Retinal pigment epithelial cell (primary cell): ENCODE data around the gene AKNAD1.

Experiments
- DNase-seq: peaks from one replicate; pipeline ENCODE4 v3.0.0-alpha.2; 2010; ENCODE audit warnings: low read depth
- H3K4me3 ChIP-seq: 2 replicates; pipeline ENCODE4 v1.5.1; 2011; ENCODE audit warnings: mild to moderate bottlenecking, low read length, control low read depth, moderate library complexity
- TF ChIP-seq, protein P1 (sequence below): conservative IDR thresholded peaks from 2 replicates; pipeline ENCODE4 v1.5.1; 2011; ENCODE audit warnings: low read depth, low read length, control low read depth, inconsistent platforms

Gene AKNAD1

DNA sequence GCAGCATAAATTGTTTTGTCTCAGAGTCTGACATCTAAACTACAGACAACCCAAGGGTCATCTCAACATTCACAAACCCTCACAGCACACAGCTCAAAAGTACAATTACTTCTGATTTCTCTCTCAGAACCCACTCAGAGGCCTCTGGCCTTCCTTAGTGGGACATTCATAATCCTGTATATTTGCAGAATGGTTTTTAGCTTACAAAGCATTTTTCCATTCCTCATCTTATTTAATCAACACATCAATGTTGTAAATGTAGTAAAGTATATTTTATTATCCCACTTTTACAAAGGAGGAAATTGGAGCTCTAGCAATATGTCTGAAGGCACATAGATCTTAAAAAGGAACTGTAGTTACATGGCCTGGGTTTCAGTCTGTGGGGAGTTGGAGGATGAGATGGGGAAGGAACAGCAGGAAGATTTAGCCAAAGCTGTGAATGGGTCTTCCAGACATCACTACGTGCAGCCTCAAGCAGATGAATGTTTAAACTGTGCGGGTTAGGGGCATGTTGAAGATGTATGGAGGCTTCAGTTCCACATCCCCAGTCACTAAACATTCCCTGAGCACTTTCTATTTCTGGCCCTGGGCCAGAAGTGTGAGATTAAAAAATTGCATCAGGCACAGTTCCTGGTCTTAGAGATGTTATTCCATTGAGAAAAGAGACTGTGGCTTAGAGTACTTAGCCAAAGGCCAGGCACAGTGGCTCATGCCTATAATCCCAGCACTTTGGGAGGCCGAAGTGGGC is 13.3 kb downstream of the AKNAD1 start:
- DNase-seq = no peak
- H3K4me3 ChIP-seq = no peak overlapping the region
- TF ChIP-seq, protein P1, sequence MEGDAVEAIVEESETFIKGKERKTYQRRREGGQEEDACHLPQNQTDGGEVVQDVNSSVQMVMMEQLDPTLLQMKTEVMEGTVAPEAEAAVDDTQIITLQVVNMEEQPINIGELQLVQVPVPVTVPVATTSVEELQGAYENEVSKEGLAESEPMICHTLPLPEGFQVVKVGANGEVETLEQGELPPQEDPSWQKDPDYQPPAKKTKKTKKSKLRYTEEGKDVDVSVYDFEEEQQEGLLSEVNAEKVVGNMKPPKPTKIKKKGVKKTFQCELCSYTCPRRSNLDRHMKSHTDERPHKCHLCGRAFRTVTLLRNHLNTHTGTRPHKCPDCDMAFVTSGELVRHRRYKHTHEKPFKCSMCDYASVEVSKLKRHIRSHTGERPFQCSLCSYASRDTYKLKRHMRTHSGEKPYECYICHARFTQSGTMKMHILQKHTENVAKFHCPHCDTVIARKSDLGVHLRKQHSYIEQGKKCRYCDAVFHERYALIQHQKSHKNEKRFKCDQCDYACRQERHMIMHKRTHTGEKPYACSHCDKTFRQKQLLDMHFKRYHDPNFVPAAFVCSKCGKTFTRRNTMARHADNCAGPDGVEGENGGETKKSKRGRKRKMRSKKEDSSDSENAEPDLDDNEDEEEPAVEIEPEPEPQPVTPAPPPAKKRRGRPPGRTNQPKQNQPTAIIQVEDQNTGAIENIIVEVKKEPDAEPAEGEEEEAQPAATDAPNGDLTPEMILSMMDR = no peak

DNA sequence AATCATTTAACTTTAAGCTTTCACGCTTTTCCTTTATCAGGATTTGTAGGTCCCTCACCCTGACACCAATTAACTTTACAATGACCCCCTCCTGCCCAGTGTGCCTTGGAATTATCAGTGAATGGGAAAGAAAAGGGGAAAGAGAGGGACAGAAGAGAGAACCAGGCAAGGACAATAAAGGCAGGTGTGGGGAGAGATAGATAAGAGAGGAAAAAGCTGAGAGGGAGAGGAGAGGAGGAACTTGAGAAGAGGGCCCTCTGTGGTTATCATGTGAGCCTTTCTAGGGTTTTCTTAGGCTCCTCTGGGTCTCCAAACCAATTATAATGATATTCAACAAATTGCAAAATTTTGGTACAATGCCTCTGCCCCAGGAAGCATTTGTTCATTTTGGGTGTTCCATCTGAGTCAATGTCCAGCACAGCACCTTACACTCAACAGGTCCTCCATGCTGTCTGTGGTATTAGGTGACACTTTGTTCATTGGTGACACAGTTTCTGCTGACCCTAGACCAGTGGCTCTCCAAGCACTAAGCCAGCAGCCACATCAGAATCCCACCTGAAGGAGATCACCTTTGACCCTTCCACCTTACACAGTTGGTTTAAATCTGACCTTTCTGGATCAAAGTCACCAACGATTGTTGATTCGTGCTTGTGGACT is 14.2 kb downstream of the AKNAD1 start:
- TF ChIP-seq, protein P1 = no peak
- DNase-seq = no peak
- H3K4me3 ChIP-seq = no peak overlapping the region

DNA sequence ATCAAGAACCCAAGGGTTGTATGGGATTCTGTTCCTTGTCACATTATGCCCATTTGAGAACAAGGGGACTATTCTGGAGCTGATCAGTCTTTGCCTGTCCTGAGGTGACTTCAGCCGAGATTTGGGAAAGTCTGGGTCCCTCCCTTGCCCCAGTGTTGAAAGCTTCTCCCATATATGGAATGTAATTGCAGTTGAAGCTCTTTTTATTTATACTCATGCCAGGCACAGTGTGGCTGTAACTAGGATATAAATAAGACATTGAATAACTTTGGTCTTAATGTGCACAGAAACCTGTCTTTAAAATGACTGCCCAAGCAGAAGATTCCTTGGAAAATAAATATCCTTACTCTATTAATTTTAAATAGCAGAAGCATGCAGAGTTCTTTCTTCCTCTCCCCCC is 15.2 kb downstream of the AKNAD1 start:
- H3K4me3 ChIP-seq = no peak overlapping the region
- DNase-seq = no peak
- TF ChIP-seq, protein P1 = no peak

DNA sequence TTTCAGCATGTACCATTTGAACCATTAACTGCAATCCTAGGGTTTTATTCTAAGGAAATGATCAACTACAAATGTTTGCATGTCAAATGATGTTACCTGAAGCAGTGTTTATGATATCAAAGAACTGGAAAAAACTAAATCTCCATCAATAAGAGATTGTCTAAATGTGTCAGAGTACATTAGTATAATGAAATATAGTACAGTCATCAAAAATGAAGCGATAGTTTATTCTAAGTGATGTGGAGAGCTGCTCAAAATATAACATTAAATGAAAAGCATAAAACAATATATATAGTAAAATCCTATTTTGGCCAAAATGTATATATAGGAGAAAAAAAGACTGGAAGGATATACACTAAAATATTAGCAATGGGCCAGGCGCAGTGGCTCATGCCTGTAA is 24.0 kb downstream of the AKNAD1 start:
- DNase-seq = no peak
- H3K4me3 ChIP-seq = no peak overlapping the region
- TF ChIP-seq, protein P1 = no peak

DNA sequence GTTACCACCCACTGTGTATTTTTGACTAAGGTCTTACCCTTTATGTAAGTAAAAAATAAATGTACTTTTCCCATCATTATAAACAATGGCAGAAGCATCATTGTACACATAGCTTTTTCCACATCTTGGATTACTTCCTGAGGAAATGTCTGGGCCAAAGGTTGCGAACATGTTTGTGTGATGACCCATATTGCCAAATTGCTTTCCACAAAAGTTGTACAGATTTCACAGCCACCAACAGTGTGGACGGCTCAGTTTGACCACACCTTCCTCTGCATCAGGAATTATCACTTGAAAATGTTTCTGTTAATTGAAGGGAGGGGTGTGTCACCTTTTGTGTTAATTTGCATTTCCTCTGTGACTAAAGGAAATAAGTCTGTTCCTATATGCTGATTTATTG is 25.7 kb downstream of the AKNAD1 start:
- no peak overlapping the region for H3K4me3 ChIP-seq
- DNase-seq = no peak
- TF ChIP-seq, protein P1 = no peak

DNA sequence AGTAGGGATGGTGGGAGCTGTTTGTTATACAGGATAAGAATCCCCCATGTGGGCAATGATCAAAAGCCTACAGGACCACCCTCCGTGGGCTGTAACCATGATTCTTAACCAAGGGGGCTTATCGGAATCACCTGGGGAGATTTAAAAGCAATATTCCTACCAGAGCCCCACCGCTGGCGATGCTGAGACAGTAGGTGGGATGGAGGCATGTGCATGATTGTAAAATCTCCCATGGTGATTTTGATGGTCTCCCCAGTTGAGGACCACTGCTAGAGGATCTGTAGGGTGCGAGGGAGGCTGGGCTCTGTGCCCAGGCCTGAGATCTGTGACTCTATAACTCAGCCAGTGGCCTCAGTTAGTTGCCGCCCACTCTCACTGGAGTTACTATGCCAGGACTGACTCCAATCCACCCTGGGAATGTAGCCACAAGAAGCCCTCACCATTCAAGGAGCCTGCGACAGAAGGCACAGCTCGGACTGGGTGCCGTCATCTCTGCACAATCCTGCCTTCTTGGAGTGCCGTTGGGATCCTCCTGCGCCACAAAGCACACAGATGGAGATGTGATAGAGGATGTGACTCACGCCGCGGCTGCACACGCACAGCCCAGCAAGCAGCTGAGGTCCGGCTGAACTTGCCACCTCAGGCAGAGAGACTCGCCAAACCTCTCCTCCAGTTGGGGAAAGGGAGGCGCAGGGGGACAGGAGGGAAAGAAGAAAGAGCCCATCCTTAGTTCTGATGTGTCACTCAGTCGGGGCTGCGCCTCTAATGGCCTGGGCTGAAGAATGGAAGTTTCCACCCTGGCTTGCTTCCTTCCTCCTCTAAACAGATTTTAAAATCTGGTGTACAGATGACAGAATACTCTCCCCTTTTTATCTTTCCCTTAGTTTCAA is 26.5 kb downstream of the AKNAD1 start:
- DNase-seq = no peak
- TF ChIP-seq, protein P1 = no peak
- peak overlapping the region; percentile 4 for H3K4me3 ChIP-seq
